H1 (cell line): ENCODE data around the gene CPLANE2. TPM values are rescaled to one million over a fixed set of nuclear protein-coding genes. Genes with fewer than 3 reads are reported as not detected.
"Not testable (repeated sequence)": the region's sequence is repeated elsewhere in the genome, so short reads cannot be mapped to it uniquely, and the experiment has no call there.

Experiments
- CTCF ChIA-PET: fragments of 300-600 bp; sonication (Branson Sonifier 250); formaldehyde crosslinking; loops from one replicate; lab custom pipeline; 2021; ENCODE audit not compliant: partially characterized antibody; lab: Charles Lee
- POLR2A ChIA-PET: fragments of 300-600 bp; sonication (Branson Sonifier 250); formaldehyde crosslinking; loops from one replicate; lab custom pipeline; 2021; ENCODE audit warnings: inconsistent platforms; ENCODE audit not compliant: partially characterized antibody; lab: Charles Lee
- DNase-seq, 2 experiments: peaks; one replicate each; pipeline versions ENCODE4 v3.0.0 to v3.0.0-alpha.2; 2010 to 2022; ENCODE audit warnings: low spot score in 2 of 2, low read depth in 1 of 2, mixed read lengths in 1 of 2
- FAIRE-seq: peaks from 2 replicates; lab custom pipeline; 2011; peaks lifted over from hg19 to GRCh38; lab: Jason Lieb, UNC
- H2AFZ ChIP-seq: 2 replicates; pipeline ENCODE4 v1.8.1; 2012; ENCODE audit warnings: low read length, inconsistent platforms
- H2AK5ac ChIP-seq: 2 replicates; pipeline ENCODE4 v1.6.1; 2013; ENCODE audit warnings: low read depth, low read length
- H2BK120ac ChIP-seq: replicated peaks from 2 replicates; pipeline ENCODE3; 2013; ENCODE audit warnings: low read depth, low read length, inconsistent platforms
- H2BK12ac ChIP-seq: 2 replicates; pipeline ENCODE4 v1.6.1; 2013; ENCODE audit warnings: low read depth, low read length
- H2BK15ac ChIP-seq: 2 replicates; pipeline ENCODE4 v1.6.1; 2013; ENCODE audit warnings: low read length
- H2BK20ac ChIP-seq: 2 replicates; pipeline ENCODE4 v1.6.1; 2013; ENCODE audit warnings: low read length
- H2BK5ac ChIP-seq: 2 replicates; pipeline ENCODE4 v1.6.1; 2013; ENCODE audit warnings: low read depth, low read length
- H3K14ac ChIP-seq: 2 replicates; pipeline ENCODE4 v1.6.1; 2013; ENCODE audit warnings: inconsistent platforms; ENCODE audit not compliant: insufficient read length
- H3K18ac ChIP-seq: 2 replicates; pipeline ENCODE4 v1.6.1; 2013; ENCODE audit warnings: low read length; ENCODE audit errors: extremely low read depth
- H3K23ac ChIP-seq: 2 replicates; pipeline ENCODE4 v1.6.1; 2013; ENCODE audit warnings: inconsistent platforms; ENCODE audit not compliant: insufficient read length
- H3K23me2 ChIP-seq: 2 replicates; pipeline ENCODE4 v1.6.1; 2013; ENCODE audit warnings: low read depth, low read length
- H3K27ac ChIP-seq: 2 replicates; pipeline ENCODE4 v1.6.1; 2011; ENCODE audit warnings: low read depth, low read length, inconsistent platforms
- H3K27me3 ChIP-seq, 4 experiments: replicated peaks in 1 of 4; 1 replicate in 1 of 4; 2 replicates in 3 of 4; pipeline versions ENCODE4 v1.6.1 to v1.8.1; 2011 to 2013; ENCODE audit warnings: low read length in 3 of 4, mild to moderate bottlenecking in 3 of 4, inconsistent platforms in 2 of 4, mixed read lengths in 2 of 4, moderate library complexity in 1 of 4; ENCODE audit not compliant: control insufficient read depth in 3 of 4, insufficient read depth in 3 of 4; ENCODE audit errors: extremely low read depth in 1 of 4
- H3K36me3 ChIP-seq, 4 experiments: 2 replicates each; pipeline versions ENCODE4 v1.6.1 to v1.8.1; 2011 to 2013; ENCODE audit warnings: mild to moderate bottlenecking in 4 of 4, low read length in 3 of 4, moderate library complexity in 2 of 4, control low read depth in 1 of 4, inconsistent platforms in 1 of 4; ENCODE audit not compliant: insufficient read depth in 4 of 4, control insufficient read depth in 2 of 4
- H3K4ac ChIP-seq: replicated peaks from 2 replicates; pipeline ENCODE3; 2013; ENCODE audit warnings: low read length, low read depth, mixed read lengths, inconsistent platforms; ENCODE audit not compliant: insufficient read length
- H3K4me1 ChIP-seq, 4 experiments: replicated peaks in 1 of 4; 1 replicate in 1 of 4; 2 replicates in 3 of 4; pipeline versions ENCODE4 v1.6.1 to v1.8.1; 2011 to 2013; ENCODE audit warnings: low read length in 3 of 4, inconsistent platforms in 2 of 4, mixed read lengths in 1 of 4; ENCODE audit not compliant: insufficient read depth in 4 of 4, control insufficient read depth in 3 of 4
- H3K4me2 ChIP-seq, 2 experiments: 2 replicates each; pipeline versions ENCODE4 v1.6.1 to v1.8.1; 2011 to 2013; ENCODE audit warnings: low read depth in 2 of 2, low read length in 2 of 2, control low read depth in 1 of 2, inconsistent platforms in 1 of 2, mild to moderate bottlenecking in 1 of 2; ENCODE audit not compliant: insufficient read depth in 1 of 2
- H3K4me3 ChIP-seq, 4 experiments: fragments of 200-600, 300-600 bp in 1 of 4; sonication (generic), shearing (Covaris generic), sonication (Bioruptor Twin) in 1 of 4; 2 replicates each; pipeline versions ENCODE4 v1.5.1 to v1.8.1; 2011 to 2016; ENCODE audit warnings: low read length in 4 of 4, low read depth in 3 of 4, control low read depth in 2 of 4, inconsistent platforms in 2 of 4, mild to moderate bottlenecking in 2 of 4, mixed read lengths in 1 of 4, moderate library complexity in 1 of 4; ENCODE audit not compliant: insufficient read depth in 2 of 4; ENCODE audit errors: extremely low read depth in 1 of 4
- H3K56ac ChIP-seq: replicated peaks from 2 replicates; pipeline ENCODE3; 2013; ENCODE audit warnings: low read depth, mild to moderate bottlenecking, mixed read lengths, low read length, inconsistent platforms; ENCODE audit not compliant: insufficient read length
- H3K79me1 ChIP-seq: 2 replicates; pipeline ENCODE4 v1.6.1; 2013; ENCODE audit warnings: low read depth, low read length, control low read depth
- H3K79me2 ChIP-seq, 2 experiments: 2 replicates each; pipeline versions ENCODE4 v1.6.1 to v1.8.1; 2012 to 2013; ENCODE audit warnings: low read length in 2 of 2, mild to moderate bottlenecking in 2 of 2, inconsistent platforms in 1 of 2; ENCODE audit not compliant: insufficient read depth in 2 of 2, control insufficient read depth in 1 of 2
- H3K9ac ChIP-seq, 4 experiments: replicated peaks in 1 of 4; 1 replicate in 1 of 4; 2 replicates in 3 of 4; pipeline versions ENCODE4 v1.6.1 to v1.8.1; 2011 to 2013; ENCODE audit warnings: low read depth in 3 of 4, low read length in 3 of 4, control low read depth in 2 of 4, mild to moderate bottlenecking in 2 of 4, moderate library complexity in 2 of 4, inconsistent platforms in 1 of 4; ENCODE audit errors: extremely low read depth in 1 of 4
- H3K9me3 ChIP-seq, 2 experiments: 2 replicates each; pipeline versions ENCODE4 v1.6.1 to v1.8.1; 2012 to 2013; ENCODE audit warnings: mild to moderate bottlenecking in 2 of 2, moderate library complexity in 2 of 2, control low read depth in 1 of 2, inconsistent platforms in 1 of 2, low read depth in 1 of 2, low read length in 1 of 2, mixed read lengths in 1 of 2; ENCODE audit not compliant: insufficient read depth in 2 of 2
- H4K20me1 ChIP-seq, 2 experiments: replicated peaks in 1 of 2; 2 replicates each; pipeline versions ENCODE3 to v1.8.1; 2011 to 2013; ENCODE audit warnings: inconsistent platforms in 2 of 2, low read length in 2 of 2, mild to moderate bottlenecking in 1 of 2; ENCODE audit not compliant: insufficient read depth in 2 of 2, control insufficient read depth in 1 of 2
- H4K5ac ChIP-seq: 2 replicates; pipeline ENCODE4 v1.6.1; 2013; ENCODE audit warnings: low read length, low read depth, mixed read lengths, inconsistent platforms; ENCODE audit not compliant: insufficient read length
- H4K8ac ChIP-seq: 2 replicates; pipeline ENCODE4 v1.8.0; 2013; ENCODE audit warnings: mild to moderate bottlenecking, moderate library complexity, low read length, inconsistent platforms; ENCODE audit not compliant: insufficient read depth; ENCODE audit errors: extremely low read depth
- H4K91ac ChIP-seq: replicated peaks from 2 replicates; pipeline ENCODE3; 2013; ENCODE audit warnings: low read length, mixed read lengths, inconsistent platforms; ENCODE audit not compliant: insufficient read length
- WGBS, 2 experiments: shearing (Covaris generic) in 1 of 2; methylation state at CpG; one replicate each; pipeline versions ENCODE4 v1.1.6 to v1.1.7; 2013 to 2015; ENCODE audit warnings: low lambda C conversion rate in 2 of 2, mixed read lengths in 2 of 2, inconsistent platforms in 1 of 2, low coverage in 1 of 2, missing lambda C conversion rate in 1 of 2; ENCODE audit not compliant: insufficient replicate concordance in 2 of 2, insufficient coverage in 1 of 2, insufficient read length in 1 of 2; ENCODE audit errors: extremely low coverage in 1 of 2, missing lambda C conversion rate in 1 of 2; 5-methylcytosine and 5-hydroxymethylcytosine counted together
- polyA plus RNA-seq, 7 experiments: library from polyadenylated mRNA; depleted of rRNA in 3 of 7; stranded (reverse) in 5 of 7; unstranded in 2 of 7; fragments of >200 nt in 5 of 7; fragments of 200-250 nt in 2 of 7; gene quantifications; 1 replicate in 5 of 7; 2 replicates in 1 of 7; 4 replicates in 1 of 7; pipeline versions ENCODE4 v1.2.1 to v1.2.3, GENCODE V29; 2011 to 2013; ENCODE audit warnings: missing spikeins in 2 of 7, mixed read lengths in 2 of 7
- total RNA-seq: library from RNA; stranded (reverse); fragmentation: NEBNext Ultra II Directional; extraction: Animal tissue kit (Norgen Biotek cat#: 25700); gene quantifications from 2 replicates; pipeline ENCODE4 v1.2.1, GENCODE V29; 2021

The CPLANE2 gene
- total and polyA plus RNA-seq, 2 of the 8 experiments (the other 6 are each of a cell fraction or from before 2014, with no cell fraction given): 2.3 to 2.5 TPM

DNA sequence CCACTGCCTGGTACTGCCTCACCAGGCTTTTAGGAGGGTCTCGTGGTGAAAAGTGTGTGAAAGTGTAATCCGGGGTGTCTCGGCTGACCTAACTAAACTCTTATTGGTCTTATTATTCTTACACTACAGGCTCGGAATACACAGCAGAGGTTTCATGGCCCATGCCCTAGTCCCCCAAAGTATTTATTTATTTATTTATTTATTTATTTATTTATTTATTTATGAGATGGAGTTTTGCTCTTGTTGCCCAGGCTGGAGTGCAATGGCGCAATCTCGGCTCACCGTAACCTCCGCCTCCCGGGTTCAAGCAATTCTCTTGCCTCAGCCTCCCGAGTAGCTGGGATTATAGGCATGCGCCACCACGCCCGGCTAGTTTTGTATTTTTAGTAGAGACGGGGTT, 21.7 kb downstream of the CPLANE2 start:
- H2AK5ac ChIP-seq, H3K4ac ChIP-seq, H3K9me3 ChIP-seq, H3K56ac ChIP-seq, H3K14ac ChIP-seq, H2BK120ac ChIP-seq, H4K20me1 ChIP-seq, H3K4me3 ChIP-seq, DNase-seq, H3K79me1 ChIP-seq, H4K8ac ChIP-seq, H3K18ac ChIP-seq, FAIRE-seq, H2BK20ac ChIP-seq, H2AFZ ChIP-seq, H3K23ac ChIP-seq, H3K9ac ChIP-seq, H3K36me3 ChIP-seq, H4K5ac ChIP-seq, H4K91ac ChIP-seq, H2BK12ac ChIP-seq, H2BK5ac ChIP-seq, H3K27ac ChIP-seq: not testable (repeated sequence)
- WGBS, 2 experiments: 96% methylated on average over 14 of the region's 14 CpGs; no CpG with 5 or more reads in 1 of the 2 experiments
- CTCF ChIA-PET: interaction anchor here (0.9 kb wide), 1 partner anchor 23 kb away, joined by 3 read pairs; no protein-coding TSS in a partner anchor
- Histone ChIP-seq H3K23me2 (peaks cover 27% of the 10 kb centered on the region), H2BK15ac (0 out of 2 replicates have a peak overlapping the region, but pooled peaks have one; percentile 46), H3K4me1 (peaks cover 10 to 42% (median 28%) of the 10 kb centered on the region in 4 experiments), H3K27me3 (peaks cover 0 to 14% (median 6%) of the 10 kb centered on the region in 4 experiments; a peak in 5 of 7 replicates), H3K4me2 (peak overlapping the region in 1 of 2 experiments; percentile 90; a peak in 1 of 4 replicates), H3K79me2 (peaks cover 5 to 20% of the 10 kb centered on the region in 2 experiments; a peak in 3 of 4 replicates)
- POLR2A ChIA-PET: interaction anchor here (4.5 kb wide), 1 partner anchor 8 kb away, joined by 26 read pairs; no protein-coding TSS in a partner anchor
